Stimulated activated CD4-positive, alpha-beta T cell treated with anti-CD3 and anti-CD28 coated beads, Interleukin-4, amount 100 ng/mL, for 1 hour (primary cell): Measurements from ENCODE around the gene TCF7.

Source experiments
- DNase-seq: peaks from one replicate; pipeline ENCODE4 v3.0.0-alpha.2; 2020

TCF7 gene

GRCh38 chr5:134114886-134115805, 665 bp downstream of the TCF7 start:
- peak; percentile 83 for DNase-seq

- no peak for DNase-seq
These were observed 1.3 kb downstream of the TCF7 start for GRCh38 chr5:134115806-134116175.

DNA sequence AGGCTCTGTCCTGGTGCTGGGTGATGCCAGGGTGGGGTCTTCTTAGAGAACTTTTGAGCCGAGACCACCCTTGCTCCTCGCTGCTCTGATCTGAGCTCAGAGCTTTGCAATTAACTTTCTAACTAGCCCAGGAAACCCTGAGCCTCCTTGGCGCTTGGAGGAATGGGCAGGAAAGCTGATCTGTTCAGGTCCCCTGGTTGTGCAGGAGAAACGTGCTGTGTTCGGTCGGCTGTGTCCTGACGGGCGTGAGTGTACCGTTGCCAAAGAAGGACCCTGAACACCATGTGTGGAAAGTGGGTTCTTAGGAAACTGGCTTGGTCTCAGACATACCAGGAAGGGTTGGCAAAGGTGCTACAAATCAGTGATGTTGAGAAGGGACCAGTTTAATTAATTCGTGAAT, 1.8 kb downstream of the TCF7 start:
- no peak for DNase-seq

GRCh38 chr5:134116789-134117761, 2.6 kb downstream of the TCF7 start:
- no peak for DNase-seq

GRCh38 chr5:134118212-134118835, 3.8 kb downstream of the TCF7 start:
- DNase-seq = no peak

DNA sequence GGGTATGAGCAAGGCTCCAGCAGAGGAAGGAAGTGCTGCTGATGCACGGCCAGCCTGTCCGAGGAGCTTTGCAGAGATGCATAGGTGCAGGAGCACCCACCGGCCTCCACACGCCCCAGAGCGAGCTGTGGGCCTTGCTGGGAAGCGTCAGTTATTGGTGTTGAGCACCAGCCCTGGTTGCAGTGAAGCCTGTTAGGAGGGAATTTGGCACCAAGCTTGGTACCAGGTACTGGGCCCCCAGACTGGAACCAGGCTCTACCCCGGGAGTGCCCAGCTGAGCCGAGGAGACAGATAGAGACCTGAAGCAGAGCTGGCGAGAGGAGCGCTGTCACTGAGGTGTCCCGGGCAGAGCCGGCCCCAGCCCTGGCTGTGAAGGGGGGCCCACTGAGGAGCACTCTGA, 5.2 kb downstream of the TCF7 start:
- DNase-seq = no peak

GRCh38 chr5:134120386-134121138, 6.1 kb downstream of the TCF7 start:
- no peak for DNase-seq

GRCh38 chr5:134122530-134122929, 8.0 kb downstream of the TCF7 start:
- DNase-seq = no peak

DNA sequence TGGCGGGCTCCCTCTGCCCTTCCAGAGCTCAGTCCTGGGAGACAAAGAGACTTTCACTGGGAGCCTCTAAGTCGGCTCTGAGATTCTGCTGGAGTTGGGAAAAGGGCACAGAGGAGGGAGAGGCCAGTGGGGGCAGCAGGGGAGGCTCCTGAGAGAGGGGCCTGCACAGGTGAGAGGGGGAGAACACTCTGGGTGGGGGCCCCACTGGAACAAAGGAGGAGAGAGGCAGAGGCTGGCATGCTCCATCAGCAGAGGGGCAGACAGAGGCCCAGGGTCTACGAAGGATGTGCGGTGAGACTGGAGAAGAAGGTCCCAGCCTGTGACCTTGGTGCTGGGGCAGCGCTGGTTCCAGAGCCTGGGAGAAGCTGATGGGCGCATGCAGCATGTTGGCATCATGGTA, 8.9 kb downstream of the TCF7 start:
- DNase-seq = no peak

GRCh38 chr5:134124289-134125038, 10.0 kb downstream of the TCF7 start:
- DNase-seq = no peak

DNA sequence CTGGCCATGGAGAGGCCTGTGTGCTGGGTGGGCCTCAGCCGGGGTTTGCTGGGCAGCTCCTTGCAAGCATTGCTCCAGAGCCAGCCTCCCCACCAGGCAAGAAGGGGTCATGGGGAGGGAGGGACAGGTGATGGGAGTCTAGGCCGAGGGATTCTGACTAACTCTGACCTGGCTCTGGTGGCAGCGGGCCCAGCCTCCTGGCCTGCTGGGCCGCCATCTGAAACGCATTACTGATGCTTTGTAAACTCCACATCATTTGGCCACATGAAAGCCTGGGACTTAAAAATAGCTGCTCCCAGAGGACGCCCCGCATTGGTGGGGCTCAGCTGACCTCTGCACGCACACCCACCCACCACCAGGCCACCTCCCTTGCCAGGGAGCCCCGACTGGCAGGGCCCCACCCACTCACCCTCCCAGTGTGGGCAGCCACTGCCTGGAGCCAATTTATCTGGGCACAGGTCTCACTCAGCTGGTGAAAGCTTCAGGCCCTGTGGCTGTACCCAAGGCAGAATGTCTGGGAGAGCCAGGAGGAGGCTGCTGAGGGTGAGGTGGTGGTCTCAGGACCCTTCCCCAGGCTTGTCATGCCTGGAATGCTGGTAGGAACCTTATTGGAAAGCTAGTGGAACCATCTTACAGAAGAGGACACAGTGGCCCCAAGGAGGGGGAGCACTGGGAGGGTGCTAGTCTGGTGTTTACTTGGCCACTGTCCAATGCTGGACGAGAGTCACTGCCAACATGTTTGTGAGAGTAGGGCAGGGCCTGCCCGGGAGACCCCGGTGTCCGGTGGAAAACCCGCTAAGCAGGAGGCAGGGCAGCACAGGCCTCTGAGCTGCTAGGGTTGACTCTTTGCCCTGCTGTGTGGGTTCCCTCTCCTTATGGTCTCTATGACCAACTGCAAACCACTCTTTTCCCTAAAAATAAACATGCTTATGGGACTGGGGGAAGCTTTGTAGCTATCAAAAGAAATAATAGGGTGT, 10.8 kb downstream of the TCF7 start:
- DNase-seq = no peak

GRCh38 chr5:134127376-134127861, 12.9 kb downstream of the TCF7 start:
- peak; percentile 61 for DNase-seq

DNA sequence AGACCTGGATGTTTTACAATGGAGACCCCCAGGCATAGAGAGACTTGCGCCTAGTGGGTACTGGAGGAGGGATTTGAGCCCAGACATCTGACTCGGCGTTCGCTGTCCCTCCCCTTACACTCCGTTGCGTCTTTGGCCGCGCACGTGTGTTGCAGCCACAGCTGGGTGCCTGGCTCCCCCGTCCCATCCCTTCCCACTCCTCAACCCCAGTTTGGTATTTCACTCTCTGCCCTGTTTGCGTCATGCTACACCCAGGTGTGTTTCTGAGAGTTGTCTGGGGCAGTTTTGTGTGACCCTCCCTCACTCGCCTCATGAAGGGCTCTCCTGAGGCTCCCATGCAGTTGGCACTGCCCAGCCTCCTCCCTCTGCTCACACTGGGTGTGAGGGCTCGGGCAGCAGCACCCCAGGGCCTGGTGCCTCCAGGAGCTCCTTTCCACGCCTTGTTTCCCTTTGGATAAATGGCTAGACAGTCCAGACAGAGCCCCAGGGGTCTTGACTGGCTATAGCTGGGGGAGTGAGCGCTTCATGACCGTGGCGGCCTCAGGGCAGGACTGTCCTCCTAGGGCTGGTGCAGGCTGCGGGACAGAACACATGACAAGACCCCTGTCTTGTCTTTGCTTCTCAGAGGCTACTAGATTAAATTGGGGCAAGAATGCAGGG, 13.6 kb downstream of the TCF7 start:
- no peak for DNase-seq

- no peak for DNase-seq
These were observed 14.1 kb downstream of the TCF7 start for GRCh38 chr5:134128648-134128995.

GRCh38 chr5:134129411-134130238, 15.1 kb downstream of the TCF7 start:
- DNase-seq = no peak

DNA sequence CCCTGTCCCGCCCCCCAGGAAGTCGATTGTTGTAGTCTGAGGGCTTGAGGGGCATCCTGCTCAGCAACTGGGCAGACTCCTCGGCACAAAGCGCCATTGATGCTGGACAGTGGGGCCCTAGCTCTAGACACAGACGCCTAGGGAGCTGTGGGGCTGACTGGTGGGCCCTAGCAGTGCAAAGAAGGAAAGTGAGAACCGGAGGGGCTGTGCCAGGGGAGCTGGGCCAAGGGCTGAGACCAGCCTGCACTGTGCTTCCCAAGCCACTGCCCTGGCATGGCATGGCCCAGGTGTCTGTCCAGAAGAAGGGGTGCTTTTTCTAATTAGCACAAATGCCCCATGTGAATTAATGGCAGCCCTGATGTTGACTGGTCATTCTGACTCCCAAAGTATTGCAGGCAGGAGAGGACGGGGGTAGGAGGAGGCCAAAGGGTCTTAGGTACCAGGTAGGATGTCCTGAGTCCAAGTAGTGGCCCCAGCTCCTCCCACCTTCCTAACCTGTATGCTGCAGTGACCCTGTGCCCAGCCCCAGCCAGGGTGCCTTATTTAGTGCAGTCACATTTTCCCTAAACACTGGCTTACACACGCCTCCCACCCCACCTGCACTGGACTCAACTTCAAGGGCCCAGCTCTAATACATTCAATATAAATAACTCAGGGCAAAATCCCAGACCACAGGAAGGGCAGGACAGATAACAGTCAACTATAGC, 15.9 kb downstream of the TCF7 start:
- DNase-seq = peak; percentile 6

DNA sequence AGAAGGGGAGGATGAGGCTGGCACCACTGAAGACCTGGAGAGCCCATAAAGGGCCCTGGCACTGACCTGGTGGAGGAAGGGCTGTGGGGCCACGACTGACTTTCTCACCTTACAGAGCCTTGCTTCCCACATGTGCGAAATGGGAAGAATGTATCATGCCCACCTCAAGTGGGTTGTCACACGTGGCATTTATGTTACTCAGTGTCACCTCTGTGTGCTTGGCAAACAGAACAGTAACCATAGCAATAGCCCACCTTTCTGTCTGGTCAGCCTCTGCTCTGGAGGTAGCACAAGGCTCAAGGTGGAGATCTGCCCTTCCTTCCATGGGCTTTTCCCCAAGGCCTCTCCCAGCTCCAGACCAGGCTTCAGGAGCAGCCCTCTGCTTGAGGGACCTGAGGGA, 16.7 kb downstream of the TCF7 start:
- DNase-seq = peak; percentile 17
